ENCODE results near the gene AACS. TPM values are rescaled to one million over a fixed set of nuclear protein-coding genes. Genes with fewer than 3 reads are reported as not detected.

AACS gene
- total RNA-seq, 1 experiment from 2014 or later: 54.0 TPM

DNA sequence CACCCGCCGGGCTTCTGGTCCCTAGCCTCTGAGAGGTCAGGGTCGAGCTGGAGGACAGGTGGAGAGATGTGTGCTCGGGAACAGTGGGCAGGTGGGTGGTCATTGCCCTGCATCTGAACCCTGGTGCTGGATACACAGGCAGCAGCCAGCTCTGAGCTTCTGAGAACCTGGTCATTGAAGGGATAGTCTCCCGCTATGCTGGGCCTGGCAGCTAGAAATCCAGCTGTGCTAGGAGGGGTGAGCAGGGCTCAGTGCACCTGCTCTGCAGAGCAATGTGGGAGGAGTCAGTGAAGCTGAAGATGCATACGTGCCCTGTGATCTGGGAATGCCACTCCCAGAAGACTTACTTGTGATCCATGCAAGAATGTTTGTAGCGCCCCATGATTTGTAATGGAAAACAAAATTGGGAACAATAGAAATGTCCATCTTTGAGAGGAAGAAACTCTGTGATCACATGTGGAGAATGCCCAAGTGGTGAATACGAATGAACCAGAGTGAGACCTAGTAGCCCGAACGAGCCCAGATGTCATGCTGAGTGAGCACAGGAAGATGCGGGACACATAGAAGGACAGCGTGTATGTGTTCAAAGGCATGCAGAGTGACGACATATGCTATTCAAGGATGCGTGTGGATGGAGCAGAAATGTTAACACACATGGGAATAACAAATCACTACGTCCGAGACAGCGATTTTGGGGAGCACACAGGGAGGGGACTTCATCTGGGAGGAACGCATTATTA lies 63.4 kb downstream of the AACS start:
- H3K9me3 Mint-ChIP-seq: no peaks in the 10 kb centered on the region
- ATAC-seq: no peak; the same call in 1 of the 2 replicates
- H3K27me3 Mint-ChIP-seq (ENCODE audit: low read depth): no peaks in the 10 kb centered on the region
- CTCF ChIA-PET: interaction anchor here (1.1 kb wide), 1 partner anchor 39 kb away, joined by 3 read pairs; no protein-coding TSS in a partner anchor
- POLR2A ChIA-PET: no interaction called here
- no peak overlapping the region for H3K4me3 Mint-ChIP-seq
- H3K36me3 Mint-ChIP-seq: peaks cover 41% of the 10 kb centered on the region
- TF ChIP-seq, protein P1, sequence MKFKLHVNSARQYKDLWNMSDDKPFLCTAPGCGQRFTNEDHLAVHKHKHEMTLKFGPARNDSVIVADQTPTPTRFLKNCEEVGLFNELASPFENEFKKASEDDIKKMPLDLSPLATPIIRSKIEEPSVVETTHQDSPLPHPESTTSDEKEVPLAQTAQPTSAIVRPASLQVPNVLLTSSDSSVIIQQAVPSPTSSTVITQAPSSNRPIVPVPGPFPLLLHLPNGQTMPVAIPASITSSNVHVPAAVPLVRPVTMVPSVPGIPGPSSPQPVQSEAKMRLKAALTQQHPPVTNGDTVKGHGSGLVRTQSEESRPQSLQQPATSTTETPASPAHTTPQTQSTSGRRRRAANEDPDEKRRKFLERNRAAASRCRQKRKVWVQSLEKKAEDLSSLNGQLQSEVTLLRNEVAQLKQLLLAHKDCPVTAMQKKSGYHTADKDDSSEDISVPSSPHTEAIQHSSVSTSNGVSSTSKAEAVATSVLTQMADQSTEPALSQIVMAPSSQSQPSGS (CRISPR knock-in tag; IDR thresholded peaks at IDR 0.05; ENCODE audit: borderline replicate concordance, low read depth): no peak
- no peak for TF ChIP-seq ERG (CRISPR knock-in tag; IDR thresholded peaks at IDR 0.05)
- no peak for TF ChIP-seq NFE2L1 (CRISPR knock-in tag; IDR thresholded peaks at IDR 0.05)
- no peak for TF ChIP-seq ZNF396 (CRISPR knock-in tag; IDR thresholded peaks at IDR 0.05; ENCODE audit: borderline replicate concordance)
- TF ChIP-seq ZNF263 (CRISPR knock-in tag; IDR thresholded peaks at IDR 0.05; ENCODE audit: low read depth): no peak
- TF ChIP-seq NFYB (CRISPR knock-in tag; conservative IDR thresholded peaks at IDR 0.05; ENCODE audit: low read depth): no peak
- no peak for TF ChIP-seq ZNF281 (CRISPR knock-in tag; IDR thresholded peaks at IDR 0.05)
- no peak for TF ChIP-seq KAT7 (CRISPR knock-in tag; IDR thresholded peaks at IDR 0.05; ENCODE audit: borderline replicate concordance)
- TF ChIP-seq HMGA2 (CRISPR knock-in tag; IDR thresholded peaks at IDR 0.05): no peak
- TF ChIP-seq GRHL2 (CRISPR knock-in tag; IDR thresholded peaks at IDR 0.05; ENCODE audit: insufficient replicate concordance, severe bottlenecking): no peak
- TF ChIP-seq SMAD3 (CRISPR knock-in tag; IDR thresholded peaks at IDR 0.05; ENCODE audit: borderline replicate concordance): no peak
- TF ChIP-seq ETV6 (CRISPR knock-in tag; IDR thresholded peaks at IDR 0.05): no peak
- H3K4me1 Mint-ChIP-seq: peaks cover 8% of the 10 kb centered on the region; the same call in 1 of the 2 replicates
- DNase-seq (ENCODE audit: low spot score): no peak
- no peak overlapping the region for H3K27ac Mint-ChIP-seq

DNA sequence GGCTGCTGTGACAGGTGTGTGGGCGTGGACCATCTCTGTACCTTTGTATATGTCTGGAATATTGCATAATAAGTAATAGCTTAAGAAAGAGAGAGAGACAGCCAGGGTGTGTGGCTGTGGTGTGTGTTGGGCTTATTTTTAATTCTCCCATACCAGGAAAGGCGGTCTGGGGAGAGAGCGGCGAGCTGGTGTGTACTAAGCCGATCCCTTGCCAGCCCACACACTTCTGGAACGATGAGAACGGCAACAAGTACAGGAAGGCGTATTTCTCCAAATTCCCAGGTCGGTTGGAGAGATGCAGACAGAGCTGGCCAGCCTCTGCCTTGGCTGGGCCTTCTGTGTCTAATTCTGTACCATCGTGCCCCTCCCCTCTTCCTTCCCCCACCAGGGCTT lies 63.9 kb downstream of the AACS start:
- ChIA-PET POLR2A (no interaction called here), CTCF (interaction anchor here (1.1 kb wide), 1 partner anchor 39 kb away, joined by 3 read pairs; no protein-coding TSS in a partner anchor)
- H3K4me1 Mint-ChIP-seq: peaks cover 8% of the 10 kb centered on the region; the same call in 1 of the 2 replicates
- ATAC-seq (no peak), DNase-seq (ENCODE audit: low spot score) (no peak)
- H3K27me3 Mint-ChIP-seq (ENCODE audit: low read depth): no peaks in the 10 kb centered on the region
- no peak overlapping the region for H3K4me3 Mint-ChIP-seq
- H3K9me3 Mint-ChIP-seq: no peaks in the 10 kb centered on the region
- TF ChIP-seq ZMAT4 (CRISPR knock-in tag; IDR thresholded peaks at IDR 0.05): no peak
- TF ChIP-seq, protein P2, sequence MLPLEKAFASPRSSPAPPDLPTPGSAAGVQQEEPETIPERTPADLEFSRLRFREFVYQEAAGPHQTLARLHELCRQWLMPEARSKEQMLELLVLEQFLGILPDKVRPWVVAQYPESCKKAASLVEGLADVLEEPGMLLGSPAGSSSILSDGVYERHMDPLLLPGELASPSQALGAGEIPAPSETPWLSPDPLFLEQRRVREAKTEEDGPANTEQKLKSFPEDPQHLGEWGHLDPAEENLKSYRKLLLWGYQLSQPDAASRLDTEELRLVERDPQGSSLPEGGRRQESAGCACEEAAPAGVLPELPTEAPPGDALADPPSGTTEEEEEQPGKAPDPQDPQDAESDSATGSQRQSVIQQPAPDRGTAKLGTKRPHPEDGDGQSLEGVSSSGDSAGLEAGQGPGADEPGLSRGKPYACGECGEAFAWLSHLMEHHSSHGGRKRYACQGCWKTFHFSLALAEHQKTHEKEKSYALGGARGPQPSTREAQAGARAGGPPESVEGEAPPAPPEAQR (CRISPR knock-in tag; IDR thresholded peaks at IDR 0.05): no peak
- no peak for TF ChIP-seq CREB1 (CRISPR knock-in tag; IDR thresholded peaks at IDR 0.05)
- no peak for TF ChIP-seq TCF7 (CRISPR knock-in tag; IDR thresholded peaks at IDR 0.05; ENCODE audit: low read depth)
- no peak for TF ChIP-seq TEAD1 (CRISPR knock-in tag; IDR thresholded peaks at IDR 0.05)
- TF ChIP-seq RELA (CRISPR knock-in tag; IDR thresholded peaks at IDR 0.05; ENCODE audit: borderline replicate concordance): no peak
- TF ChIP-seq NR1H2 (CRISPR knock-in tag; IDR thresholded peaks at IDR 0.05): no peak
- TF ChIP-seq ZNF219 (CRISPR knock-in tag; IDR thresholded peaks at IDR 0.05; ENCODE audit: borderline replicate concordance): no peak
- no peak for TF ChIP-seq TEAD4 (CRISPR knock-in tag; IDR thresholded peaks at IDR 0.05)
- TF ChIP-seq ZBTB43 (CRISPR knock-in tag; IDR thresholded peaks at IDR 0.05): no peak
- TF ChIP-seq, protein P3, sequence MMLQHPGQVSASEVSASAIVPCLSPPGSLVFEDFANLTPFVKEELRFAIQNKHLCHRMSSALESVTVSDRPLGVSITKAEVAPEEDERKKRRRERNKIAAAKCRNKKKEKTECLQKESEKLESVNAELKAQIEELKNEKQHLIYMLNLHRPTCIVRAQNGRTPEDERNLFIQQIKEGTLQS (CRISPR knock-in tag; conservative IDR thresholded peaks at IDR 0.05): no peak
- no peak for TF ChIP-seq JAZF1 (CRISPR knock-in tag; IDR thresholded peaks at IDR 0.05)
- H3K27ac Mint-ChIP-seq: no peak overlapping the region
- H3K36me3 Mint-ChIP-seq: peaks cover 38% of the 10 kb centered on the region

Measured in WTC11 (cell line).